Kidney glomerular epithelial cell (primary cell): ENCODE data around the gene TTF1.
A peak's percentile ranks its signal among the peaks of the same experiment; 100 is the strongest.

Experiments
- DNase-seq: peaks from one replicate; lab custom pipeline; 2025; lab: John Stamatoyannopoulos, UW

The TTF1 gene, protein sequence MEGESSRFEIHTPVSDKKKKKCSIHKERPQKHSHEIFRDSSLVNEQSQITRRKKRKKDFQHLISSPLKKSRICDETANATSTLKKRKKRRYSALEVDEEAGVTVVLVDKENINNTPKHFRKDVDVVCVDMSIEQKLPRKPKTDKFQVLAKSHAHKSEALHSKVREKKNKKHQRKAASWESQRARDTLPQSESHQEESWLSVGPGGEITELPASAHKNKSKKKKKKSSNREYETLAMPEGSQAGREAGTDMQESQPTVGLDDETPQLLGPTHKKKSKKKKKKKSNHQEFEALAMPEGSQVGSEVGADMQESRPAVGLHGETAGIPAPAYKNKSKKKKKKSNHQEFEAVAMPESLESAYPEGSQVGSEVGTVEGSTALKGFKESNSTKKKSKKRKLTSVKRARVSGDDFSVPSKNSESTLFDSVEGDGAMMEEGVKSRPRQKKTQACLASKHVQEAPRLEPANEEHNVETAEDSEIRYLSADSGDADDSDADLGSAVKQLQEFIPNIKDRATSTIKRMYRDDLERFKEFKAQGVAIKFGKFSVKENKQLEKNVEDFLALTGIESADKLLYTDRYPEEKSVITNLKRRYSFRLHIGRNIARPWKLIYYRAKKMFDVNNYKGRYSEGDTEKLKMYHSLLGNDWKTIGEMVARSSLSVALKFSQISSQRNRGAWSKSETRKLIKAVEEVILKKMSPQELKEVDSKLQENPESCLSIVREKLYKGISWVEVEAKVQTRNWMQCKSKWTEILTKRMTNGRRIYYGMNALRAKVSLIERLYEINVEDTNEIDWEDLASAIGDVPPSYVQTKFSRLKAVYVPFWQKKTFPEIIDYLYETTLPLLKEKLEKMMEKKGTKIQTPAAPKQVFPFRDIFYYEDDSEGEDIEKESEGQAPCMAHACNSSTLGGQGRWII

DNA sequence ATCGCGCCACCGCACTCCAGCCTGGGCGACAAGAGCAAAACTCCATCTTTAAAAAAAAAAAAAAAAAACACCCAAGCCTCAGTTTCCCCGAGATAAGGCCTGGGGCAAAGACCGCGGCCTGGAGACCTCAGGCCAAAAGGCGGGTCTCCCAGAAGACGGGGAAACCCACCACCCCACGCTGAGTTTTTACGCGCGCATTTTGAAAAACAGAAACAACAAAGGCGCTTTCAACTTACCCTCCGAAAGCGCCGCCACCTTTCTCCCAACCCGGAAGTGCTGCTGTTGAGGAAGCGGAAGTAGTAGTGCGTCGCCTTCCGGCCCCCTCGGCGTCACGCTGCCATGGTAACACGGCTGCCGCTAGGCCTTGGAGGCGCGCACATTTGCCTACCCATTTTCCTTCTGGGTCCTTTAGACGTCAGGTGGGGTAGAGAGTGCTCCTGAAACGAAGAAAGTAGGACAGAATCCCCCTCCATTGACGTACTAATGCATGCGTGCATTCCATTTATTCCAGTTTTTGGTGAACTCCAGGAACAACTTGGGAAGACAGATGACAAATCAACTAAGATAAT, at the start of gene TTF1:
Gene TTF1, minus strand, starts transcription at position 287 of the 569 bp plus-strand sequence. CDS start 4,019 bp downstream, outside the sequence.
- peak; percentile 74 for DNase-seq

DNA sequence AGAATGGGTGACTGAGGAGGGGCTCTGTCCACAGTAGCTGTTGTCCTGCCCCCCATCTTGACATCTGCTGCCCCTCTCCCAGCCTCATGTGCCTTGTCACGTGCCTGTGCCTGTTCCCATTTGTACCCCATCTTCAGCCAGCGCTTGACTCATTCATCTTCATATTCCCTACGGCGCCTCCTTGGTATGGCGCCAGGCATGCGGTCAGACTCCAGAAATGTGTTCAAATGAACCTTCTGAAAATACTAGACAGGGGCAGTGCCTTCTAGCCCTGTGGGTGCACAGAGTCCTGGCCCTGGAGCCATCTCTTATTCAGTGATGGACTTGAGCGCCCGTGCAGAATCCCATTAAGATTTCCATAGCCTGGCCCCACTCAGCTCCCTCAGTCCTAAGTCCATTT, 49.6 kb upstream of the TTF1 start:
- DNase-seq = no peak

DNA sequence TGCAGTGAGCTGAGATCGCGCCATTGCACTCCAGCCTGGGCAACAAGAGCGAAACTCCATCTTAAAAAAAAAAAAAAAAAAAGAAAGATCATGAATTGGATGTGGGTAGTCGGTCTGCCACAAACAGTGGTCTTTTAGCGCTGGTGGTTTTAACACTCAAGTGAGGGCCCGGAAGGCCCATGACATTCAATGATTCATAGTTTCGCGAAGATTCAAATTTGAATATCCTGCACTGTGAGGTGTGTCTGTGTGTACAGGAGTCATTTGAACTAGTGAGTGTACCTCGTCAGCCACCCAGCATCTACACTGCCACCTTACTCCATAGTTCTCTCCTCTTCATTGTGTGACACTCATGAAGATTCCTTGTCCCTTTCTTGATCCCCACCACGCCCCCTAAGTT, 44.6 kb upstream of the TTF1 start:
- DNase-seq = no peak

DNA sequence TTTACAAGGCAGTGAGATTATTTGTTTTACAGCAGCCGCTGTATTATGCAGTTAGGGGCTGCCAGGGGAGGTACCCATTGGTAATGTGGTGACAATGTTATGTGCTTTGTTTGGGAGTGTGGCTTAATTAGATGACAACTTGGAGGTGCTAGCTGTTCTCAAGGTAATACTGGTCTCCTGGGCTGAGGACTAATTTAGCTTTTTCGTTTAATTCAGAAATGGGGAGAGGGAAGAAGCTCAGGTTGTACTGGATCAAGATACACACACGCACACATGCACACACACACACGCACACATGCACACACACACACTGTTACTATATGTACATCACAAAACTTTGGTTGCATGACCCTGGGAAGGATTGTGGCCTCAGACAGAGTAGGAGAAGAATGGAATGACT, 41.3 kb upstream of the TTF1 start:
- no peak for DNase-seq

DNA sequence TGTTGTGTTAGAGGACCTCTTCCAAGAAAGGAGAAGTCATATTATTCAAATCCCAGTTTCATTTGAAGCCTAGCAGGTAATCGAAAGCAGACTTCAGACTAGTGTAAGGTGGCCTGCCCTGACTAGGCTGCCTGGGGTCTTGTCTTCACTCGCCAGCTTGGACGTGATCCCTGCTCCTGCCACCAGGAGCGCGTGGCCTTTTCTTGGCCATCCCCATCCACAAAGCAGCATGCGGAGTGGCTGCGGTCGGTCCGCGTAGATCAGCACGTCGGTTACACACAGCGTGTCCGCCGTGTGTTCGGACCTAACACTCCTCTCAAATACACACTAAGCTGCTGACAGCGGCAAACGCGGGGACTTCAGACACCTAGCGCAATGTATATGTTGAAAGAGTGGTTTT, 40.7 kb upstream of the TTF1 start:
- DNase-seq = no peak

DNA sequence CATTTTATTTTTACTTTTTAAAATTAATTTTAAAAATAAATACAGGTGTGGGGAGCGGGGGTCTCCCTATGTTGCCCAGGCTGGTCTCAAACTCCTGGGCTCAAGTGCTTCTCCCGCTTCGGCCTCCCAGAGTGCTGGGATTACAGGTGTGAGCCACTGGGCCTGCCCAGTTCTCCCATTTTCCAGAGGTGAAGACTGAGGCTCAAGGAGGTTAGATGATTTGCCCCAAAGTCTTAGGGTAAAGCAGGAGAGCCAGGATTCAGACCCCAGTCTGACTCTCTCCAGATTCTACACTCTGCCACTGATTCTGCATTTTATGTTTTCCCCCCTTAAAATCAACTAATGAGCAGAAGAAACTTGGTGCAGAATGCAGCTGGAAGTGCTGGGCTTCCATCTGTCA, 40.2 kb upstream of the TTF1 start:
- DNase-seq = no peak

DNA sequence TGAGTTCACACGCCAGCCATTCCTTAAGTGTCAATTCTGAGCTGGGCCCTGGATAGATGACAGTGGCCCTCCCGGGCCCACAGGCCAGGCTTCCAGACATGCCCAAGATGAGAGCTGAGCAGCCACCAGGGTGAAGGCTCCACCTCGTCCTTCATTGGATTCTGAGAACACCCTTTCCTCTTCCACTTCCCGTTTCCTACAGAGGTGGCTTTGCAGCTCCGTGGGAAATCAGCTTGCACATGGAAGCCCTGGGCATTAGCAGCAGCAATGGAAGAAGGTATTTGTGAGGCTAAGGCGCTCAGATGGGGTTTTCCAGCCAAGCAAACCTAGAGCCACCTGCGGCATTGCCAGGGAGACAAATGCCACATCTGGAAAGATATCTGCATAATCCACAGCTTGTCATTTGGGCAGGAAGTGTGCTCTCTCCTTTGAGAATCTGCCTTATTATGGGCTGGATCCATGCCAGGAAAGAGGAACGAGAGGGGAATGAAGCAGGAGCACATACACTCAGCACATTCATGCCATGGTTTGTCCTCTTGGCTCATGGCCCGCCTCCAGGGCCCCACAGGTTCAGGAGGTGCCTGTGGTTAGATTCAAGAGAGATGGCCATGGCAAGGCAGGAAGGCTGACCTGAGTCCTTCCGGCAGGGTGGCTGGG, 37.4 kb upstream of the TTF1 start:
- no peak for DNase-seq

DNA sequence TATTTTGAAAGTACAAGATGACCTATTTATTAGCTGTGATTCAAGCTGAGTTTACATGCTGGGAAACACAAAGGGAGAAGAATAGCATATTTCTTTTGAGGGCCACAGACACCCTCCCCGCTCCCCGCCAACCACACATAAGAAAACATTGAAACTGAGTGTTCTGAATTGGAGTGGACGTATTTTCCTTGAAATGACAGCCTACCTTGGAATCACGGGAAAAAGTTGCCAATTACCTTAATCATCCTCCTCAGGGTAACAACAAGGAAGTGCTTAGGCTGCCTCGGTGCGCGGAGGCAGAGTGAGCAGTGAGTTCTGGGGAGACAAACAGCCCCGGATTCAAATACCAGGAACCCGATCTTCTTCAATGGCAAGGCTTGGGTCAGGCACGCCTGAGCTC, 34.8 kb upstream of the TTF1 start:
- no peak for DNase-seq

DNA sequence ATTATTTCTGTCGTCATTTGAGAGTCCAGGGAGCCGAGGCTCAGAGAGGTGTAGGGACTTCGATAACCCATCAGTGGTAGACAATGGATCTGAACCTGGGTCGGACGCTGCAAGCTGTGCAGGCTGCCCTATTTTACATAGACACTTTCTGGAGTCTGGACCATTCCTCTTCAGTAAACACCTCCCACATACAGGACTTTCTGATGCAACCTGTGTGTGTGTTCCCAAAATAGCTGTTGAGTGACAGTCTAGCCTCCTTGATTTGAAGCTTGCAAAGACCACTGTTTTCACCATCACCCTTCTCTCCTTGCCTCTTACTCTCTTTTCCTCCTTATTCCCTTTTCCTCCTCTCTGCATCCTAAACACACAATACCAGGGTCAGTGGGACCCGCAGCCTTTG, 34.1 kb upstream of the TTF1 start:
- no peak for DNase-seq

DNA sequence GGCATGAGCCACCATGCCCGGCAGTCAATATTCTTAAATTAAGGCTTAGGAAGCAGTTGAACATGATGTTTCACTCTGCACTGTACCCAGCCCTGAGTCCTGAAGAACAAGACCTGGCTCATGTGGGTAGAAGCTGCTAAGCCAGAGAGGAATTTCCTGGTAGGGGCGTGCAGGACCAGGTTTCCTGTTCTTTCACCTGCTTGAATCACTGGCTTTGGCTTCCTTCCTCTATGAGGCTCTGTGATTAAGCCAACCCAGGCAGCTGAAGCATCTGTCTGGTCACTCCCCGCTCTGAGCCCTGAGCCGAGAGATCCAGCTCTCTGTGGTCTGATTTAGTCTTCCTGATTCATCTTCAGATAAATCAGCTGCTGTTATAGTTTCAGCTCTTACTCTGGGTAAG, 32.5 kb upstream of the TTF1 start:
- DNase-seq = no peak

DNA sequence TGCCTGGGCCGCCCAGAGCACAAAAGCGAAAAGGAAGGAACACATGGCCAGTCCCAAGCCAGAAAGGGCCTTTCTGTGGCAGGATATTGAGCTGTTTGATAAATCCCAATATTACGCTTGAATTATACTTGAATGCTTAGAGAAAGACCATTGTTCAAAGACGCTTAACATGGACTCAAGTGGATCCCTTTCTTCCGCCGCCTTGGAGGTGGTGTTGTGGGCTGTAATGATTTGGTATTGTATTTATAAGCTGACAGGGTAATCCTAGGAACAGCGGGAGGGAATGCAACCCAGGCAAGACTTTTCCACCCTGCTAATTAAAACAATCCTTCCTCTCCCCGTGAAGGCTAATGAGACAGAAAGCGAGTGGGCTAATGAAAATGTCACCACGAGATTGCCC, 28.2 kb upstream of the TTF1 start:
- no peak for DNase-seq

DNA sequence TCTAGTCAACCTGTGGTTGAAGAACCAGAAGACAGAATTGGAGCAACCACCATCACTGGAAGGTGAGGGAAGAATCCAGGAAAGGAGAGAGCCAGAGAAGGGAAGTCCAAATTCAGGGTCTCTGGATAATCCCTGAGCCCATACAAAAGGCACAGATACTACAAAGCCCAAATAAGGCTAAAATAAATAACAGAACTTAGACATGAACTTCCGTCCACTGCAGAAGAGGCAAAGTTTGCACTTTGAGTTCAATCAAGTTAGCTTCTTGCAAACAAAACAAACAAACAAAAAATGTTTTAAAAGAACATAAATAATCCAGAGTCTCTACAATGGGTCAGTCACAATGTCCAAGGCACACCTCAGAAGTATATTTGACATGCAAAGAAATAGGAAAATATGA, 24.4 kb upstream of the TTF1 start:
- no peak for DNase-seq

DNA sequence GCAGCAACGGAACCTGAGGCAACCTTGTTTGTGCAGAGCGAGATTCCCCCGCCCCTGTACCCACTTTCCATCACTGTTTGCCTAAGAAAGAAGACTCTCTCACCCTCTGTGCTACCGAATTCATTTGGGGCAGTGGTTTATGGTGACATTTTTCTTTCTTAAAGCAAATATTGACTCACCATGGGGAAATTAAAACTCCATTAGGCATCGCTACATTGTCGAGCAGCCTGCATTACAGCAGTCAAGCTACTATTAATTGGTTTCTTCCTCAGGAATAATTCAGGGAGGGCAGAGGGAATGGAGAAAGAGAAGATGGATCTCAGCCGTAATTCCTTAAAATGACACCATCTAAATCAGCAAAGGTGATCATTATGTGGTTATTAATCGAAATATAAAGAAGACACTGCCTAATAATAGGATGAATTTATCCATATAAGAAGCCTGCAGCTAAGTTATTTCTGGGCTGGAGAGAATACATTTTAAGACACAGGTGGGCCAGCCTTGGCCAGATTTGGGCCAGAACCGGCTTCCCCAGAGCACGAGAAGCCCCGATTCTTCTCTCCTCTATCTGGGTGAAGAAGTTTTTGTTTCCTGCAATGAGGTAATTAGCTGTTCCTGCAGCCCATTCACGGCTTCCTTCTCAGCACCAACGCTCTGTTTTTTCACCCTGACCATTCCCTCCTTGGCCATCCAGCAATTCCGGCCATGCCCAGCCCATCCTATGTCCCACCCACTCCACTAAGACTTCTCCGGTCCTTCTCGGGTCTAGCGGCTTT, 20.2 kb upstream of the TTF1 start:
- DNase-seq = no peak

DNA sequence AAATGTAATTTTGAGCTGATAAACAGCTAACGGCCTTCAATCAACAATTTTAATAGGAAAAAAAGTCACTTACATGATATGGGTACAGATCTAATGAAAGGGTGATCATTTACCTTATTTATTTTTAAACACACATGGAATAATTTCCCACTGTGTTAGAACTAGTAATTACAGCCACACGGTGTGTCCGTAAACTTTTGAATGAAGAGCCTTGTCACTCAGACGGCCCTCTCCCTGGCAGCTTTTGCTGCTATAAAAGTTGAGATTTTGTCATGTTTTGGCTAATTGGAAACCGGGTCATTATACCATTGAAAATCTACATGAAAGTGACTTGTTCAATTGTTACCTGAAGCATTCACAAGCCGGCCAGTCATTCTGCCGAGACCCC, 19.0 kb upstream of the TTF1 start:
- no peak for DNase-seq

DNA sequence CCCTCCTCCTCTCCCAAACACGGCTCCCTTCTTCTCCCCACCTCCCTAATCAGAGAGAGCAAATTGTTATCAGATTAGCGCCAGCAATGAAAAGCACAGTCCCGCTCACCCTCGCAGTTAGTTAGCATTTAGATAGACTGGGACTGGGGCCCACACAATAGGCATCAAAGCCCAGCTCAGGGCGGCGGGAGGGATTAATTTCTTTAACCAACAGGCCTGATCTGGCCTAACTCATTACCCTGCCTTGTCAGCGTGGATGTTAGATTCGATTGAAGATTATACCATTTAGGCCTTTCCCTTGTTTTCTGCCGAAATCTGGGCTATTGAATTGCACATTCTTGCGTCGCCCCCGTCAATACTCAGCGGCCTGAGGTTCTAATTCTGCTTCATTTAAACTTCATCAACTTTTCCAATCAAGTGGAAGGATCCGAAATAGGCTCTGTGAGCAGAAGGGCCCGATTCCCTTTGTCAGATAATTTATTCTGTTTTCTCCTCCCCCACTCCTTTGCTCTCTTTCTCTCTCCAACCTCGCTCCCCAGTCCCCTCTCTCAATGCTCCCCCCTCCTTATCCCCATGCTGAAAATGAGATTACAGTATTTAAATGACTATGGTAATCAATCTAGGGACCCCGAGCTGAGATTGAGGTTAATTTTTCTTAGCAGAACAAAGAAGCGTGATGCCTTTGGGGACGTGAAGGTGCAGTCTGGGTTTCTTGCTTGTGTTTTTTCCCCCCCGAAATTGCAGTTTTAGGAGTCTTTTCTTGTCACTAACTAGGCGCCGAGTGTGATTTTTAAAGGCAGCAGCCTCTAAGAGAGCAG, 18.4 kb upstream of the TTF1 start:
- DNase-seq = no peak

DNA sequence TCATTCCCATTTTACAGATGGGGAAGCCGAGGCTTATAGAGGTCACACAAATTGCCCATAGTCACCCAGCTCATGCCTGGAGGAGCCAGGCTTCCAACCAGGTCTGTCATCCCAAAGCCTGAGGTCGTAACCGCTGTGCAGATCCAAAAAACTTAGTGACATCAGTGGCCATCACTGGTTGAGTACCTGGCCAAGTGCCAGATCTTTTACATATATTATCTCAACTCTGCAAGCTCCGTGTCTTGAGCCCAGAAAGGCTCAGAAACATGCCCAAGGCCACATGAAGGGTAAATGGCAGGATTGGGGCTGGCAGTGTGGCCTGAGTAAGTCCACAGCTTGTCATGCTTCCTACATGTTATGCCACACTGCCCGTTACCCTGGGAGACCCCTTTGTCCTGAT, 16.9 kb upstream of the TTF1 start:
- no peak for DNase-seq

DNA sequence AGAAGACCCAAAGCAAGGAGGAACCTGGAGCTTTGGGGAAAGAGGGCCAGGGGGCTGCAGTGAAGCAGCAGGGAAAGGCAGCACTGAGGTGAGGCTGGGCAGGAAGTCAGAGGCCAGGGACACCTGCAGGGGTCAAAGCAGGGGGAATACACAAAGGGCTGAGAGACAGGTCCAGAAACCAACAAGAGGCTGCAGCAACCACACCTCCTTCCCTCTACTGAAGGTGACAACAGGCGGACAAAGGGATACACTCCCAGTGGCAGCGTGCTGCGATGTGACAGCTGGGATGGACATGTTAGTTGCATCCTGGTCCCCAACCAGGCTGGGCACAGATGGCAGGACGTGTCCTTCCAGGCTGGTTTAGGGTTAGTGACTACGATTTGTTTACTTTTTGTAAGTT, 15.9 kb upstream of the TTF1 start:
- DNase-seq = no peak

DNA sequence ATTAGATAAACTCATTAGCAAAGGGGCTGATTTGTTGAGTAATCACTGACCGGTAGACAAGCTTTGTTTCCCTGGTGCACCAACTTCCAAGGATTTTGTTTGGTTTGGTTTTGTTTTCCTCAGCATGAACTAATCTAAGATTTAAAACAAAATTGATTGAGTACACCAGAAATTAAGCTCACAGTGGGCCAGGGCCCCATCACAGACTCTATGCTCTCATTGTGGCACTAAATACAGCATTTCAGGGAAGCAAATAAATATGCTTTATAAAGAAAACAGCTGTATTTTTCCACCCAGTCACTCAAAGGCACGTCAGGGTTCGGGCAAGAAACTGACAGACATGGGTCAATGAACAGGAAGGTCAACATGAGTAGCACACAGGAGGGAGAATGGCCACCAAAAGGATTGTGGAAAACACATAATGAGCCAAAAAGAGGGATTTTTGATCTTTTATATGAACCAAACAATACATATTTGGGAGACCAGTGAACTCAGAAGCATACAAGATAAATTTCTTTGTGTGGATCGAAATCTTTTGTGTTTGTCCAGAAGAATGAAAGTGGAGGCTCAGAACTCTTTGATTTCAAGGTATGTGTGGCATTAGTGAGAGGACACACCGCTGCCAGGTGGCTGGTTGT, 12.2 kb upstream of the TTF1 start:
- DNase-seq = no peak

DNA sequence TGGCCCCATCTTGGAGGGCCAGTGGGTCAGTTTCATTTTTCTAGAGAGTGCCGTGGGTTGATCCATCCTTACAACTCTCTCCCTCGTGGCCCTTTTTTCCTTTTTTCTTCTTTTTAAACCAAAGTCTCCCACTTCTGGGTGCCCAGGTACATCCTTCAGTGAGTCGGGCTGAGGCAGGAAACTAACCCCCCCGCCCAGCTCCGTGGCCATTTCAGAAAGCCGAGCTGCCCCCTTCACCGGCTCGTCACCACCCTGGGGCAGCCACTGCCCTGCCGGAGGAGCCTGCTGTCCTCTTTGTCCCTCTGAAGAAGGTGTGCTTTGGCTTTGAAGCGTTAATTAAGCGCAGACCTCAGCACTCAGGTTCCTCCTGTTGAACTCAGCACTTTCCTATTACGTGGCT, 8.5 kb upstream of the TTF1 start:
- DNase-seq = no peak

DNA sequence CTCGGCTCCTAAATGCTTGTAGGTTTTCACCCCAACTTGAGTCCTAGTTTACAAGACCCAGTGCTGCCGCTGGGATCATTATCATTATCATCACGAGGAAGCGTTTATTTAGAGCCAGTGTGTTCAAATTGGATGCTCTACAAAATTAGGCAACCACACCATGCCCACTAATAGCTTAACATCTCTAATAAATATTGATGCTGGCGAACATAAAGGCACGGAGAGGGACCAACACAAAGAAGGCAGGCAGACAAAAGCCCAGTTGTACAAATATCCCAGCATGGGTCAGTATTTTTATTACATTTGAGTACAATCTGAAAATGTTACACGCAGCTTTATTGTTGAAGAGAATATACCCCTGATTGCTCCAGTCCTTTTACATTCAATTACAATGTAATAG, 8.1 kb upstream of the TTF1 start:
- no peak for DNase-seq
